K562 (cell line): ENCODE results near the gene RPS27. TPM values are rescaled to one million over a fixed set of nuclear protein-coding genes. Genes with fewer than 3 reads are reported as not detected.

ENCODE experiments used
- BCL6 ChIP-seq: fragments of 250-450 bp; sonication (Bioruptor Pico); IDR thresholded peaks from 2 replicates; pipeline ENCODE4 v1.4.0; 2020
- BRF1 ChIP-seq: IDR thresholded peaks from 3 replicates; pipeline ENCODE4 v1.6.1; 2011; ENCODE audit warnings: borderline replicate concordance, mild to moderate bottlenecking; ENCODE audit not compliant: insufficient read length; ENCODE audit errors: extremely low read depth
- CBX3 ChIP-seq, 2 experiments: IDR thresholded peaks; 1 replicate in 1 of 2; 2 replicates in 1 of 2; pipeline ENCODE4 v1.6.1; 2012; ENCODE audit warnings: inconsistent platforms in 2 of 2, low read length in 2 of 2, borderline replicate concordance in 1 of 2, control low read depth in 1 of 2
- CHAMP1 ChIP-seq: fragments of 450-650 bp; IDR thresholded peaks from 2 replicates; pipeline ENCODE4 v1.6.1; 2016; ENCODE audit warnings: mild to moderate bottlenecking
- E2F4 ChIP-seq: sonication (generic); formaldehyde crosslinking; IDR thresholded peaks from 2 replicates; pipeline ENCODE4 v1.8.0; 2022; ENCODE audit warnings: mild to moderate bottlenecking, low read depth, missing genetic modification reagents
- HOMEZ ChIP-seq: fragments of 250-450 bp; sonication (Bioruptor Pico); IDR thresholded peaks from 2 replicates; pipeline ENCODE4 v1.4.0; 2020; ENCODE audit warnings: mild to moderate bottlenecking, moderate library complexity
- HSF4 ChIP-seq: fragments of 250-450 bp; sonication (Bioruptor Pico); IDR thresholded peaks from 2 replicates; pipeline ENCODE4 v2.1.2; 2022; ENCODE audit warnings: mild to moderate bottlenecking, moderate library complexity, borderline replicate concordance
- MLX ChIP-seq, 2 experiments: fragments of 450-650 bp in 1 of 2; sonication (generic) in 1 of 2; formaldehyde crosslinking; conservative IDR thresholded peaks; 2 replicates each; pipeline versions ENCODE4 v1.4.0 to v1.8.1; 2020 to 2022; ENCODE audit warnings: mild to moderate bottlenecking in 1 of 2, missing genetic modification reagents in 1 of 2
- NCOA4 ChIP-seq: fragments of 450-650 bp; IDR thresholded peaks from 2 replicates; pipeline ENCODE4 v1.6.1; 2018; ENCODE audit warnings: mild to moderate bottlenecking; ENCODE audit not compliant: partially characterized antibody
- SIN3B ChIP-seq: fragments of 450-650 bp; IDR thresholded peaks from 2 replicates; pipeline ENCODE4 v1.6.1; 2017; ENCODE audit warnings: low read depth, mild to moderate bottlenecking, moderate library complexity
- TAF1 ChIP-seq: IDR thresholded peaks from 2 replicates; pipeline ENCODE4 v1.6.1; 2011; ENCODE audit warnings: mild to moderate bottlenecking, low read length, moderate library complexity; ENCODE audit not compliant: insufficient read depth, control insufficient read depth, severe bottlenecking; ENCODE audit errors: extremely low read depth
- TCF7L2 ChIP-seq: fragments of 150-350 bp; IDR thresholded peaks from 2 replicates; pipeline ENCODE4 v1.6.1; 2016; ENCODE audit warnings: low read depth, mild to moderate bottlenecking, low read length, moderate library complexity
- ZBTB12 ChIP-seq: fragments of 250-450 bp; sonication (Bioruptor Pico); IDR thresholded peaks from 2 replicates; pipeline ENCODE4 v1.4.0; 2020
- ZBTB9 ChIP-seq: fragments of 450-650 bp; formaldehyde crosslinking; IDR thresholded peaks from 2 replicates; pipeline ENCODE4 v1.4.0; 2020; ENCODE audit warnings: mild to moderate bottlenecking, moderate library complexity
- ZFPM2 ChIP-seq: fragments of 250-450 bp; sonication (Bioruptor Pico); IDR thresholded peaks from 2 replicates; pipeline ENCODE4 v1.5.1; 2022; ENCODE audit warnings: mild to moderate bottlenecking
- ZNF124 ChIP-seq: sonication (generic); formaldehyde crosslinking; IDR thresholded peaks from 2 replicates; pipeline ENCODE4 v1.8.1; 2022; ENCODE audit warnings: missing genetic modification reagents
- ZNF232 ChIP-seq: sonication (generic); formaldehyde crosslinking; IDR thresholded peaks from 2 replicates; pipeline ENCODE4 v1.8.0; 2022; ENCODE audit warnings: mild to moderate bottlenecking, missing genetic modification reagents
- ZNF444 ChIP-seq: fragments of 250-450 bp; sonication (Bioruptor Pico); IDR thresholded peaks from 2 replicates; pipeline ENCODE4 v1.4.0; 2020; ENCODE audit warnings: mild to moderate bottlenecking, moderate library complexity
- ZNF75A ChIP-seq: fragments of 450-650 bp; formaldehyde crosslinking; IDR thresholded peaks from 2 replicates; pipeline ENCODE4 v1.4.0; 2020; ENCODE audit warnings: mild to moderate bottlenecking
- polyA plus RNA-seq, 8 experiments: library from polyadenylated mRNA; depleted of rRNA in 4 of 8; stranded (reverse) in 5 of 8; unstranded in 3 of 8; fragments of >200 nt; fragmentation: Nextera tagmentation in 2 of 8; fragmentation: Illumina TruSeq in 1 of 8; extraction: Ambion mirVana in 2 of 8; extraction: Trizol in 1 of 8; gene quantifications; 2 replicates each; pipeline versions ENCODE4 v1.2.1 to v1.2.3, GENCODE V29; 2011 to 2014; ENCODE audit warnings: inconsistent platforms in 1 of 8, missing spikeins in 1 of 8
- total RNA-seq, 7 experiments: library from RNA; depleted of rRNA in 6 of 7; stranded (reverse); fragments of >200 nt in 6 of 7; fragmentation: Illumina TruSeq in 2 of 7; extraction: Trizol in 2 of 7; gene quantifications; 2 replicates each; pipeline versions ENCODE4 v1.2.1 to v1.2.3, GENCODE V29; 2011 to 2021; ENCODE audit warnings: low replicate concordance in 1 of 7

The RPS27 gene
- total and polyA plus RNA-seq, 9 of the 15 experiments (the other 6 are each of a cell fraction or from before 2014, with no cell fraction given) = 2,091 to 9,377 (median 6,706) TPM

- TF ChIP-seq HOMEZ (CRISPR knock-in tag) (no peak), E2F4 (CRISPR knock-in tag) (no peak), BRF1 (no peak), SIN3B (peak; percentile 78; the same call in 1 of the 2 replicates), ZNF124 (CRISPR knock-in tag) (no peak), CBX3 (IDR thresholded peaks at IDR 0.05; ENCODE audit: borderline replicate concordance in 1 of 2, low read length in 2 of 2) (peak in 1 of 2 experiments; percentile 80; a peak in 1 of 3 replicates), ZNF232 (no peak), BCL6 (CRISPR knock-in tag) (0 out of 2 replicates have a peak, but pooled peaks have one; percentile 41), NCOA4 (no peak), CHAMP1 (peak; percentile 61; the same call in 1 of the 2 replicates), ZFPM2 (CRISPR knock-in tag) (no peak), MLX (CRISPR knock-in tag; conservative IDR thresholded peaks at IDR 0.05) (no peak; a peak in 1 of 4 replicates), TAF1 (peak; percentile 100), TCF7L2 (peak; percentile 100), ZBTB12 (CRISPR knock-in tag) (peak; percentile 86), HSF4 (CRISPR knock-in tag) (no peak), ZNF75A (no peak), ZBTB9 (CRISPR knock-in tag) (0 out of 2 replicates have a peak, but pooled peaks have one; percentile 43), ZNF444 (0 out of 2 replicates have a peak, but pooled peaks have one; percentile 31)
These were observed at the start of gene RPS27 (continued) for GRCh38 chr1:153990468-153991150.
